ENCODE results near the gene FMNL2.

The FMNL2 gene

GRCh38 chr2:152618193-152618564 is 283.2 kb downstream of the FMNL2 start:
- Histone ChIP-seq H3K4me1 (ENCODE audit: control insufficient read depth, insufficient read depth, low read length) (no peaks in the 10 kb centered on the region), H3K27ac (ENCODE audit: extremely low read depth, low read depth, low read length) (no peak overlapping the region), H3K9me3 (ENCODE audit: control insufficient read depth, insufficient read depth, low read depth, low read length) (no peaks in the 10 kb centered on the region), H3K36me3 (ENCODE audit: control insufficient read depth in 2 of 2, insufficient read depth in 1 of 2, low read length in 2 of 2) (peaks cover 11 to 66% of the 10 kb centered on the region in 2 experiments; a peak in 1 of 3 replicates), H3K4me3 (ENCODE audit: low read depth, low read length) (no peak overlapping the region)
- TF ChIP-seq ZNF670 (tag by site-specific recombination; IDR thresholded peaks at IDR 0.05; ENCODE audit: low read depth) (no peak), PRDM1 (tag by site-specific recombination; IDR thresholded peaks at IDR 0.05) (no peak), GLI4 (tag by site-specific recombination; IDR thresholded peaks at IDR 0.05) (no peak), ZNF280C (tag by site-specific recombination; IDR thresholded peaks at IDR 0.05) (no peak), ELK4 (IDR thresholded peaks at IDR 0.05; ENCODE audit: borderline replicate concordance, low read depth, low read length) (no peak), ZNF398 (tag by site-specific recombination; IDR thresholded peaks at IDR 0.05) (no peak), ZSCAN4 (tag by site-specific recombination; IDR thresholded peaks at IDR 0.05) (no peak), MEIS1 (CRISPR knock-in tag; IDR thresholded peaks at IDR 0.05; ENCODE audit: borderline replicate concordance) (no peak), ZNF175 (tag by site-specific recombination; IDR thresholded peaks at IDR 0.05) (no peak), ZNF239 (tag by site-specific recombination; IDR thresholded peaks at IDR 0.05) (no peak), ZBTB48 (tag by site-specific recombination; IDR thresholded peaks at IDR 0.05) (no peak), REPIN1 (tag by site-specific recombination; IDR thresholded peaks at IDR 0.05; ENCODE audit: low read depth) (no peak), ZNF302 (tag by site-specific recombination; IDR thresholded peaks at IDR 0.05; ENCODE audit: low read depth) (no peak)
- ChIA-PET POLR2A (no interaction called here), CTCF (interaction anchor here (1.3 to 1.6 kb wide), 3 partner anchors 10 to 18 kb away, joined by 3 to 6 read pairs (median 5); no protein-coding TSS in a partner anchor)

GRCh38 chr2:152620208-152620607 is 285.2 kb downstream of the FMNL2 start:
- TF ChIP-seq FEZF1 (tag by site-specific recombination; IDR thresholded peaks at IDR 0.05) (no peak), ZNF10 (tag by site-specific recombination; IDR thresholded peaks at IDR 0.05) (no peak)
- H3K4me3 ChIP-seq (ENCODE audit: low read depth, low read length), result no peak overlapping the region
- peaks cover 11 to 63% of the 10 kb centered on the region in 2 experiments; a peak in 1 of 3 replicates for H3K36me3 ChIP-seq (ENCODE audit: control insufficient read depth in 2 of 2, insufficient read depth in 1 of 2, low read length in 2 of 2)
- no peaks in the 10 kb centered on the region for H3K9me3 ChIP-seq (ENCODE audit: control insufficient read depth, insufficient read depth, low read depth, low read length)
- ChIA-PET POLR2A (no interaction called here), CTCF (interaction anchor here (1.4 kb wide), 1 partner anchor 15 kb away, joined by 3 read pairs; no protein-coding TSS in a partner anchor)
- H3K27ac ChIP-seq (ENCODE audit: extremely low read depth, low read depth, low read length), result no peak overlapping the region
- H3K4me1 ChIP-seq (ENCODE audit: control insufficient read depth, insufficient read depth, low read length), result no peaks in the 10 kb centered on the region

- no peak overlapping the region for H3K27ac ChIP-seq (ENCODE audit: extremely low read depth, low read depth, low read length)
- peaks cover 11 to 58% of the 10 kb centered on the region in 2 experiments; a peak in 2 of 3 replicates for H3K36me3 ChIP-seq (ENCODE audit: control insufficient read depth in 2 of 2, insufficient read depth in 1 of 2, low read length in 2 of 2)
- no peaks in the 10 kb centered on the region for H3K4me1 ChIP-seq (ENCODE audit: control insufficient read depth, insufficient read depth, low read length)
- H3K4me3 ChIP-seq (ENCODE audit: low read depth, low read length), result no peak overlapping the region
- POLR2A ChIA-PET, result no interaction called here
- CTCF ChIA-PET, result interaction anchor here (1.4 kb wide), 1 partner anchor 14 kb away, joined by 3 read pairs; no protein-coding TSS in a partner anchor
- H3K9me3 ChIP-seq (ENCODE audit: control insufficient read depth, insufficient read depth, low read depth, low read length), result no peaks in the 10 kb centered on the region
- TF ChIP-seq ZNF621 (tag by site-specific recombination; IDR thresholded peaks at IDR 0.05), result no peak
- no peak for TF ChIP-seq ZNF132 (tag by site-specific recombination; IDR thresholded peaks at IDR 0.05; ENCODE audit: borderline replicate concordance)
These were observed 286.0 kb downstream of the FMNL2 start for GRCh38 chr2:152620985-152621384.

Measured in HEK293 (cell line).